A549 (cell line): ENCODE results near the gene IGF2BP3. TPM values are rescaled to one million over a fixed set of nuclear protein-coding genes. Genes with fewer than 3 reads are reported as not detected.
A peak's percentile ranks its signal among the peaks of the same experiment; 100 is the strongest.

ENCODE experiments used
- ATAC-seq, 2 experiments: fragments of 200-7000 bp in 1 of 2; fragments of >200 bp in 1 of 2; cut with Nextera tagmentation in 1 of 2; cut with Tn5 transposase in 1 of 2; 3 replicates each; pipeline versions ENCODE4 v1.8.0 to v1.9.1; 2018 to 2020; ENCODE audit warnings: mild to moderate bottlenecking in 1 of 2, moderate library complexity in 1 of 2
- CTCF ChIA-PET: fragments of 300-600 bp; sonication (Branson Sonifier 250); formaldehyde crosslinking; extraction: SDS; loops from one replicate; lab custom pipeline; 2021; ENCODE audit warnings: antibody characterized with exemption, inconsistent platforms; lab: Yijun Ruan, JAX
- POLR2A ChIA-PET: fragments of 350-600 bp; formaldehyde crosslinking; extraction: SDS; loops from one replicate; lab custom pipeline; 2021; ENCODE audit warnings: antibody characterized with exemption, inconsistent platforms; lab: Yijun Ruan, JAX
- DNase-seq, 2 experiments: peaks; one replicate each; pipeline versions ENCODE4 v3.0.0 to v3.0.0-alpha.2; 2011 to 2016; ENCODE audit warnings: low read depth in 1 of 2, low spot score in 1 of 2
- FAIRE-seq: peaks from 2 replicates; lab custom pipeline; 2011; peaks lifted over from hg19 to GRCh38; lab: Jason Lieb, UNC
- H3K27ac ChIP-seq, 2 experiments: fragments of >200 bp; sonication (Bioruptor Twin); formaldehyde crosslinking; 3 replicates each; pipeline ENCODE4 v1.5.1; 2016 to 2017
- H3K4me1 ChIP-seq: fragments of >200 bp; sonication (Bioruptor Twin); formaldehyde crosslinking; 3 replicates; pipeline ENCODE4 v1.6.1; 2016
- H3K4me2 ChIP-seq: fragments of >200 bp; sonication (Bioruptor Twin); formaldehyde crosslinking; 3 replicates; pipeline ENCODE4 v1.6.1; 2016
- H3K4me3 ChIP-seq: fragments of >200 bp; sonication (Bioruptor Twin); formaldehyde crosslinking; 3 replicates; pipeline ENCODE4 v1.5.1; 2016
- H3K9me3 ChIP-seq: fragments of >200 bp; sonication (Bioruptor Twin); formaldehyde crosslinking; 3 replicates; pipeline ENCODE4 v1.6.1; 2016
- BHLHE40 ChIP-seq: IDR thresholded peaks from 2 replicates; pipeline ENCODE4 v1.6.1; 2012; ENCODE audit warnings: low read depth, low read length, inconsistent platforms
- CBX8 ChIP-seq: fragments of 200-600 bp; sonication (generic); IDR thresholded peaks from 2 replicates; pipeline ENCODE4 v1.6.1; 2016
- CHD2 ChIP-seq: fragments of 150-350 bp; IDR thresholded peaks from 2 replicates; pipeline ENCODE4 v1.6.1; 2014; ENCODE audit warnings: low read length; ENCODE audit not compliant: partially characterized antibody
- CHD4 ChIP-seq: fragments of 200-600 bp; sonication (generic); IDR thresholded peaks from 2 replicates; pipeline ENCODE4 v1.6.1; 2016; ENCODE audit warnings: antibody characterized with exemption, mild to moderate bottlenecking, borderline replicate concordance
- EHMT2 ChIP-seq: fragments of 200-600 bp; sonication (generic); IDR thresholded peaks from 2 replicates; pipeline ENCODE4 v1.6.1; 2016; ENCODE audit warnings: antibody characterized with exemption, low read depth, mild to moderate bottlenecking, moderate library complexity
- EP300 ChIP-seq, 2 experiments: fragments of >200 bp; sonication (Bioruptor Twin); formaldehyde crosslinking; IDR thresholded peaks; 2 replicates in 1 of 2; 3 replicates in 1 of 2; pipeline ENCODE4 v1.6.1; 2016 to 2017
- ESRRA ChIP-seq: fragments of 150-350 bp; IDR thresholded peaks from 2 replicates; pipeline ENCODE4 v1.6.1; 2014; ENCODE audit warnings: mild to moderate bottlenecking, low read length, borderline replicate concordance
- FOSB ChIP-seq: fragments of 250-450 bp; sonication (Bioruptor Pico); IDR thresholded peaks from 2 replicates; pipeline ENCODE4 v1.5.0; 2020; ENCODE audit warnings: mild to moderate bottlenecking, moderate library complexity
- HEYL ChIP-seq: fragments of 250-450 bp; sonication (Bioruptor Pico); IDR thresholded peaks from 2 replicates; pipeline ENCODE4 v1.8.0; 2021; ENCODE audit warnings: mild to moderate bottlenecking, moderate library complexity
- HOXB5 ChIP-seq: fragments of 250-450 bp; sonication (Bioruptor Pico); IDR thresholded peaks from 2 replicates; pipeline ENCODE4 v1.5.0; 2020; ENCODE audit warnings: mild to moderate bottlenecking, moderate library complexity
- JUN ChIP-seq, 2 experiments: fragments of >200 bp; sonication (Bioruptor Twin); formaldehyde crosslinking; IDR thresholded peaks; 2 replicates in 1 of 2; 3 replicates in 1 of 2; pipeline ENCODE4 v1.6.1; 2016 to 2017
- JUNB ChIP-seq: fragments of >200 bp; sonication (Bioruptor Twin); formaldehyde crosslinking; IDR thresholded peaks from 2 replicates; pipeline ENCODE4 v1.6.1; 2016
- KDM1A ChIP-seq: fragments of 200-600 bp; sonication (generic); IDR thresholded peaks from 2 replicates; pipeline ENCODE4 v1.6.1; 2016; ENCODE audit warnings: low read depth, mild to moderate bottlenecking
- MAZ ChIP-seq: fragments of 150-350 bp; IDR thresholded peaks from 2 replicates; pipeline ENCODE4 v1.6.1; 2014; ENCODE audit warnings: antibody characterized with exemption, low read depth, low read length, borderline replicate concordance
- NR3C1 ChIP-seq: fragments of >200 bp; sonication (Bioruptor Twin); formaldehyde crosslinking; IDR thresholded peaks from 3 replicates; pipeline ENCODE4 v1.6.1; 2017
- POLR2AphosphoS2 ChIP-seq: conservative IDR thresholded peaks from 2 replicates; pipeline ENCODE4 v1.6.1; 2012; ENCODE audit warnings: low read length, improper control_type of control experiment, inconsistent platforms
- RAD21 ChIP-seq, 2 experiments: fragments of >200 bp in 1 of 2; sonication (Bioruptor Twin) in 1 of 2; formaldehyde crosslinking in 1 of 2; IDR thresholded peaks in 1 of 2; conservative IDR thresholded peaks in 1 of 2; 2 replicates in 1 of 2; 3 replicates in 1 of 2; pipeline ENCODE4 v1.6.1; 2012 to 2018; ENCODE audit warnings: inconsistent platforms in 1 of 2
- RARB ChIP-seq: fragments of 250-450 bp; sonication (Bioruptor Pico); IDR thresholded peaks from 2 replicates; pipeline ENCODE4 v1.8.0; 2021; ENCODE audit warnings: mild to moderate bottlenecking, moderate library complexity
- SMC3 ChIP-seq: fragments of >200 bp; sonication (Bioruptor Twin); formaldehyde crosslinking; IDR thresholded peaks from 3 replicates; pipeline ENCODE4 v1.6.1; 2018; ENCODE audit warnings: inconsistent platforms
- TP53 ChIP-seq: fragments of 250-450 bp; sonication (Bioruptor Pico); IDR thresholded peaks from 2 replicates; pipeline ENCODE4 v1.5.0; 2021; ENCODE audit warnings: mild to moderate bottlenecking, moderate library complexity
- ZC3H11A ChIP-seq: fragments of 450-650 bp; IDR thresholded peaks from 2 replicates; pipeline ENCODE4 v1.6.1; 2014; ENCODE audit warnings: antibody characterized with exemption, mild to moderate bottlenecking
- ZNF302 ChIP-seq: fragments of 250-450 bp; sonication (Bioruptor Pico); IDR thresholded peaks from 2 replicates; pipeline ENCODE4 v1.9.0; 2021; ENCODE audit warnings: inconsistent platforms, mild to moderate bottlenecking, moderate library complexity
- ZSCAN20 ChIP-seq: fragments of 250-450 bp; sonication (Bioruptor Pico); IDR thresholded peaks from 2 replicates; pipeline ENCODE4 v1.8.0; 2022; ENCODE audit warnings: mild to moderate bottlenecking, moderate library complexity
- WGBS: methylation state at CpG from one replicate; pipeline ENCODE4 v1.1.6; 2017; ENCODE audit errors: missing lambda C conversion rate; 5-methylcytosine and 5-hydroxymethylcytosine counted together
- polyA plus RNA-seq, 4 experiments: library from polyadenylated mRNA; depleted of rRNA in 3 of 4; stranded (reverse); fragments of >200 nt; fragmentation: RNase III in 1 of 4; extraction: RNeasy Plus Mini Kit Qiagen cat#74134 plus additional on column Dnase treatment in 1 of 4; gene quantifications; 2 replicates in 3 of 4; 3 replicates in 1 of 4; pipeline ENCODE4 v1.2.3, GENCODE V29; 2011 to 2017
- TF ChIP-seq, protein P1 (sequence below): fragments of >200 bp; sonication (Bioruptor Twin); formaldehyde crosslinking; IDR thresholded peaks from 2 replicates; pipeline ENCODE4 v1.6.1; 2016
- TF ChIP-seq, protein P2 (sequence below): fragments of 250-450 bp; sonication (Bioruptor Pico); IDR thresholded peaks from 2 replicates; pipeline ENCODE4 v1.5.0; 2020; ENCODE audit warnings: low read depth, mild to moderate bottlenecking, moderate library complexity
- TF ChIP-seq, protein P3 (sequence below): fragments of 250-450 bp; sonication (Bioruptor Pico); IDR thresholded peaks from 2 replicates; pipeline ENCODE4 v1.5.0; 2021; ENCODE audit warnings: mild to moderate bottlenecking, moderate library complexity, borderline replicate concordance
- TF ChIP-seq, protein P4 (sequence below): IDR thresholded peaks from 2 replicates; pipeline ENCODE4 v1.6.1; 2012; ENCODE audit warnings: low read depth, borderline replicate concordance

Gene IGF2BP3
- polyA plus RNA-seq, 2 of the 4 experiments (the other 2 are of a cell fraction) = 26.7 to 62.0 TPM

DNA sequence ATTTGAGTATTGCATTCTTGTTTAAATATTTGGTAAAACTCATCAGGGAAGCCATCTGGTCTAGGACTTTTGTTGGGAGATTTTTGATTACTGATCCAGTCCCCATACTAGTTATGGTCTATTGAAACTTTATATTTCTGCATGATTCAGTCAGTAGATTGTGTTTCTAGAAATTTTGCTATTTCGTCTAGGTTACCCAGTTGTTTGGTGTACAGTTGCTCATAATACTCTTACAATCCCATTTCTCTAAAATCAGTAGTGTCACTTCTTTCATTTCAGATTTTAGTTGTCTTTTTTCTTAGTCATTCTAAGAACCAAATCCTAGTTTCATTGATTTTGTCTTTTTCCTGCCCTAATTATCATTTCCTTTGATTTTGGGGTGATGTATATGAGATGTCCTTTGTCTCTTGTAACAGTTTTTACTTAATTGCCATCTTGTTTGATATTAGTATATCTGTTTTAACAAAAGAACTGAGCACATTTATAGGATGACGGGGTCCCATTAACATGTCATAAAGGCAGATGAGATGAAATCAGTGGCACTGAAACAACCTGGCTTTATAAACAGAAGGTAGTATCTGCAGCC lies 163.3 kb downstream of the IGF2BP3 start:
- FAIRE-seq (no peak), ATAC-seq (no peak), DNase-seq (no peak)
- Histone ChIP-seq H3K4me1 (peaks cover 5% of the 10 kb centered on the region; the same call in 1 of the 3 replicates), H3K9me3 (no peaks in the 10 kb centered on the region), H3K4me2 (no peak overlapping the region), H3K4me3 (no peak overlapping the region), H3K27ac (no peak overlapping the region)
- ChIA-PET CTCF (no interaction called here), POLR2A (no interaction called here)
- TF ChIP-seq JUNB (no peak), ZSCAN20 (CRISPR knock-in tag) (no peak), ESRRA (no peak), CBX8 (no peak)
- TF ChIP-seq, protein P1, sequence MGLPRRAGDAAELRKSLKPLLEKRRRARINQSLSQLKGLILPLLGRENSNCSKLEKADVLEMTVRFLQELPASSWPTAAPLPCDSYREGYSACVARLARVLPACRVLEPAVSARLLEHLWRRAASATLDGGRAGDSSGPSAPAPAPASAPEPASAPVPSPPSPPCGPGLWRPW = no peak
- TF ChIP-seq, protein P2, sequence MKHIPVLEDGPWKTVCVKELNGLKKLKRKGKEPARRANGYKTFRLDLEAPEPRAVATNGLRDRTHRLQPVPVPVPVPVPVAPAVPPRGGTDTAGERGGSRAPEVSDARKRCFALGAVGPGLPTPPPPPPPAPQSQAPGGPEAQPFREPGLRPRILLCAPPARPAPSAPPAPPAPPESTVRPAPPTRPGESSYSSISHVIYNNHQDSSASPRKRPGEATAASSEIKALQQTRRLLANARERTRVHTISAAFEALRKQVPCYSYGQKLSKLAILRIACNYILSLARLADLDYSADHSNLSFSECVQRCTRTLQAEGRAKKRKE (CRISPR knock-in tag) = no peak
- WGBS = 86% methylated on average over 2 of the region's 2 CpGs

DNA sequence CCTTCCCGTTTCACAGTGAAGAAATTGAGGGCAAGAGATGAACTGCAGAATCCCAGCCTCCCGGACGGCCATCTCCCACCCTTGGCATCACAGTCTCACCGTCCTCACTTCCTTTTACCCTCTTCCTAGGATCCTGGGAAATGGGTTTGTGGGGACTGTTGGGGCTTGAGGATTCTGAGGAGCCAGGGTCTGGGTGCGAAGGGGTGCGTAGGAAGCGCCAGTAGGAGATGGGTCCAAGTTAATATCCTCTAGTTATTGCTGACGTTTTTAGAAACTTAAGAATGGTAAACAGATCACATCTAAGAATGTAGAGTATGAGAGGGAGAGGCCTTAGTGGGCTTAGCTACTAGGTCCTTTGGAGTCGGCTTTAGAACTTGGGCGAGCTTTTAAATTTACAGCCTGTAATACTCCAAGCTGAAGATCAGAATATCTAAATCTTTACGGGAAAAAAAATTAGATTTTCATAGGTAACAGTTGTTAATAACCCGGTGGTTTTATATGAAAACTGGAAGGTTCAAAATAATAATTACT lies 170.5 kb downstream of the IGF2BP3 start:
- ATAC-seq (peak; percentile 17 to 41; a peak in 5 of 6 replicates), DNase-seq (peak in 1 of 2 experiments; percentile 26), FAIRE-seq (no peak)
- POLR2A ChIA-PET = interaction anchor here (0.6 to 2.7 kb wide), 6 partner anchors 19 to 426 kb away, joined by 5 to 18 read pairs (median 8); no protein-coding TSS in a partner anchor
- Histone ChIP-seq H3K4me2 (peak overlapping the region; percentile 85), H3K9me3 (no peaks in the 10 kb centered on the region), H3K4me1 (peaks cover 29% of the 10 kb centered on the region), H3K4me3 (peak overlapping the region; percentile 79), H3K27ac (peak overlapping the region; percentile 87 to 96)
- TF ChIP-seq CHD2 = no peak
- no peak for TF ChIP-seq ZSCAN20 (CRISPR knock-in tag)
- TF ChIP-seq RARB (CRISPR knock-in tag) = no peak
- TF ChIP-seq NR3C1 = no peak
- TF ChIP-seq FOSB = no peak
- TF ChIP-seq HOXB5 = no peak
- WGBS = 10% methylated on average over 12 of the region's 12 CpGs
- CTCF ChIA-PET = interaction anchor here (1.1 to 1.8 kb wide), 3 partner anchors 27 to 39 kb away, joined by 3 to 7 read pairs (median 6); no protein-coding TSS in a partner anchor

DNA sequence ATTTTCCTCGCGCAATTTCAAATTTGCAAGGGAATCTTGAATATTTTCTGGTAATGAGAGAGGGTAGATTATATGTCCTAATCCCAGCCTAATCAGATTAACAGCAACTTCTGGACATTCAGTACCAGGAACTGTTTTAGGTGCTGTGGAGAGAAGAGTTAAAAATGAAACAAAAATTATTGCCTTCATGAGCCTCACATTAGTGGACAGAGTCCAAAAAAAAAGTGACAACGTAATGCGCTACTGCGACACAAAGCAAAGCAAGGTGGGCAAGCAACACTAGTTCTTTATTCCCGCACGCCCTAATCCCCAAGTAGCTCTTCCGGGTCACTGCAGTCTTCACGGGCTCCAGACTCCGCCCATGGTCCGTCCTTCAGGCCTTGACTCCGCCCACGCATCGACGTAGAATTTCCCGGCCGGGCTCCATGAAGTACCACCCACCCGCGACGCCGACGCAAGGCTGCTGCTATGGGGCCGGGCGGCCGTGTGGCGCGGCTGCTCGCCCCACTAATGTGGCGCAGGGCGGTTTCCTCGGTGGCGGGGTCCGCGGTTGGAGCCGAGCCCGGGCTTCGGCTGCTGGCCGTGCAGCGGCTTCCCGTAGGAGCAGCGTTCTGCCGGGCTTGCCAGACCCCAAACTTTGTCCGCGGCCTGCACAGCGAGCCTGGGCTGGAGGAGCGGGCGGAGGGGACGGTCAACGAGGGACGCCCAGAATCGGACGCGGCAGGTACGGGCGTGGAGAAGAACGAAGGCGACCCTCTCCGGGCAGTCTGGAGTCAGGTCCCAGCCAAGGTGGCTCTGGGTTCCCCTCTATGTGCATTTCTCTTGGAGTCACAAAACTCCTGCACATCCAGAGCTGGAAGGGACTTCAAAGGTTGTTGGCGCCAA lies 171.2 kb downstream of the IGF2BP3 start, which contains the start of gene MALSU1:
TSS of gene MALSU1 (plus strand) at position 455 of the 885 bp plus-strand sequence. CDS start at position 469, 14 bp downstream.
- Histone ChIP-seq H3K4me2 (peak within 1 kb of the TSS; percentile 85), H3K4me1 (peaks cover 36% of the 10 kb centered on the region), H3K4me3 (peak within 1 kb of the TSS; percentile 79), H3K9me3 (no peaks in the 10 kb centered on the region), H3K27ac (peak within 1 kb of the TSS; percentile 87 to 96)
- ChIA-PET CTCF (interaction anchor here (0.9 to 1.6 kb wide), 5 partner anchors 20 to 59 kb away, joined by 3 to 6 read pairs (median 3); no protein-coding TSS in a partner anchor), POLR2A (interaction anchor here (0.5 to 2.7 kb wide), 18 partner anchors 9 to 426 kb away, joined by 3 to 18 read pairs (median 4); no protein-coding TSS in a partner anchor)
- DNase-seq (peak; percentile 92 to 97), ATAC-seq (peak; percentile 95 to 96), FAIRE-seq (no peak)
- WGBS = under 1% methylated on average over 19 of the region's 59 CpGs
- no peak for TF ChIP-seq MAZ
- no peak for TF ChIP-seq ESRRA
- TF ChIP-seq ZC3H11A = no peak
- peak in 1 of 2 experiments; percentile 90; a peak in 2 of 5 replicates for TF ChIP-seq JUN (IDR thresholded peaks at IDR 0.05)
- TF ChIP-seq, protein P3, sequence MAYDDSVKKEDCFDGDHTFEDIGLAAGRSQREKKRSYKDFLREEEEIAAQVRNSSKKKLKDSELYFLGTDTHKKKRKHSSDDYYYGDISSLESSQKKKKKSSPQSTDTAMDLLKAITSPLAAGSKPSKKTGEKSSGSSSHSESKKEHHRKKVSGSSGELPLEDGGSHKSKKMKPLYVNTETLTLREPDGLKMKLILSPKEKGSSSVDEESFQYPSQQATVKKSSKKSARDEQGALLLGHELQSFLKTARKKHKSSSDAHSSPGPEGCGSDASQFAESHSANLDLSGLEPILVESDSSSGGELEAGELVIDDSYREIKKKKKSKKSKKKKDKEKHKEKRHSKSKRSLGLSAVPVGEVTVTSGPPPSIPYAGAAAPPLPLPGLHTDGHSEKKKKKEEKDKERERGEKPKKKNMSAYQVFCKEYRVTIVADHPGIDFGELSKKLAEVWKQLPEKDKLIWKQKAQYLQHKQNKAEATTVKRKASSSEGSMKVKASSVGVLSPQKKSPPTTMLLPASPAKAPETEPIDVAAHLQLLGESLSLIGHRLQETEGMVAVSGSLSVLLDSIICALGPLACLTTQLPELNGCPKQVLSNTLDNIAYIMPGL (CRISPR knock-in tag) = no peak
- no peak for TF ChIP-seq SMC3
- no peak for TF ChIP-seq TP53 (CRISPR knock-in tag)
- no peak for TF ChIP-seq ZSCAN20 (CRISPR knock-in tag)
- no peak for TF ChIP-seq HEYL (CRISPR knock-in tag)
- TF ChIP-seq ZNF302 = peak; percentile 53; the same call in 1 of the 2 replicates
- TF ChIP-seq EP300 (IDR thresholded peaks at IDR 0.05) = no peak
- TF ChIP-seq, protein P4, sequence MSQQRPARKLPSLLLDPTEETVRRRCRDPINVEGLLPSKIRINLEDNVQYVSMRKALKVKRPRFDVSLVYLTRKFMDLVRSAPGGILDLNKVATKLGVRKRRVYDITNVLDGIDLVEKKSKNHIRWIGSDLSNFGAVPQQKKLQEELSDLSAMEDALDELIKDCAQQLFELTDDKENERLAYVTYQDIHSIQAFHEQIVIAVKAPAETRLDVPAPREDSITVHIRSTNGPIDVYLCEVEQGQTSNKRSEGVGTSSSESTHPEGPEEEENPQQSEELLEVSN = no peak
- TF ChIP-seq, protein P2 (CRISPR knock-in tag) = no peak
- TF ChIP-seq BHLHE40 = no peak
- TF ChIP-seq POLR2AphosphoS2 = peak; percentile 60; the same call in 1 of the 2 replicates
- TF ChIP-seq EHMT2 = no peak
- TF ChIP-seq CHD4 = no peak
- no peak for TF ChIP-seq RAD21 (conservative IDR thresholded peaks at IDR 0.05 in 1 of 2, IDR thresholded peaks at IDR 0.05 in 1 of 2)
- TF ChIP-seq KDM1A = no peak
